ENCODE measurements around the gene SLC34A1. TPM values are rescaled to one million over a fixed set of nuclear protein-coding genes. Genes with fewer than 3 reads are reported as not detected.
A peak's percentile ranks its signal among the peaks of the same experiment; 100 is the strongest.

SLC34A1 gene
- total and polyA plus RNA-seq, 2 donors from 2014 or later, result 0.91 to 211 TPM

DNA sequence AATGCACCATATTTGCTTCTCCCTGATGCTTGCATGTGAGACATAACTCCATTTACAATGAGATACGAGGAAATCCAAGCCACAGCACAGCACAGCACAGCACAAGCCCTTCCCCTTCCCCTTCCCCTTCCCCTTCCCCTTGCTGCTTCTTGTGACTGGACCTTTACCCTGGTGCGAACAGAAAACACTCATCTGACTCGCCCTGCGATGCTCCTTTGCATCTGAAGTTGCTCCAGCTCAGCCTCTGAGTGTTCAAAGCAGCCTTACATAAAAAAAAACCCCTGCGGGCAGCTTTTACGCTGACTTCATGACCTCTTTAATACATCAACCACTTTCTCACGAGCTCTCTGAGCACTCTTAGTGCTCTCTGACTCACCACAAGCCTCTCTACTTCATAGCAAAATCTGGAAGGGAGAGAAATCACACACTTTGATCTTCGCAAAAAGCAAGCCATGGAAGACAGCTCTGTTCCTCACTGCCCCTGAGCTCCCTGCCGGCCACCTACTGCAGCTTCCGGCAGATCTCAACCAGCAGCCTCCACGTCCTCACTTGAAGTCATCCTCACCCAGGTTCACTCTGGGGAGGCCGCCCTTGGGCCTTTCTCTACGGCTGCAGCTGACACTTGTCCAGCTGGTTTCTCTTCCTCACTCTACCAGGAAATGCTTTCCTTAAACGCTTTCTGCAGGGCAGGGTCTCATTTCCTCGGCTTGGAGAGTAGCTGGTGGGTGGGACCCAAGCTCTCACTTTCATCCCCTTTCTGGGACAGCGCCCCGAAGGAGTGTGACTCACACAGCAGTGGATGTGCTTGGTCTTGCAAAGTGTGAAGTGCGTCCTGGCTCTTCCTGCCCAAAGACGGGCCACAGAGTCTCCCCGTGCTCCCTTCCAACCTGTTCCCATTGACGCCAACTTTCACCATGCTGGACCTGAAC, 5.3 kb downstream of the SLC34A1 start:
- DNase-seq (peak in 1 of 5 donors; percentile 51), FAIRE-seq (no peak)
- H3K4me1 ChIP-seq (ENCODE audit: control insufficient read depth in 2 of 3, insufficient read depth in 2 of 3, low read depth in 1 of 3, low read length in 3 of 3), result peaks cover 0 to 18% (median 0%) of the 10 kb centered on the region in 3 donors
- H3K4me3 ChIP-seq (ENCODE audit: low read length in 3 of 3), result peak overlapping the region in 2 of 3 donors; percentile 4 to 42
- no peak overlapping the region for H3K9ac ChIP-seq (ENCODE audit: low read length in 3 of 3)
- TF ChIP-seq, protein P1, sequence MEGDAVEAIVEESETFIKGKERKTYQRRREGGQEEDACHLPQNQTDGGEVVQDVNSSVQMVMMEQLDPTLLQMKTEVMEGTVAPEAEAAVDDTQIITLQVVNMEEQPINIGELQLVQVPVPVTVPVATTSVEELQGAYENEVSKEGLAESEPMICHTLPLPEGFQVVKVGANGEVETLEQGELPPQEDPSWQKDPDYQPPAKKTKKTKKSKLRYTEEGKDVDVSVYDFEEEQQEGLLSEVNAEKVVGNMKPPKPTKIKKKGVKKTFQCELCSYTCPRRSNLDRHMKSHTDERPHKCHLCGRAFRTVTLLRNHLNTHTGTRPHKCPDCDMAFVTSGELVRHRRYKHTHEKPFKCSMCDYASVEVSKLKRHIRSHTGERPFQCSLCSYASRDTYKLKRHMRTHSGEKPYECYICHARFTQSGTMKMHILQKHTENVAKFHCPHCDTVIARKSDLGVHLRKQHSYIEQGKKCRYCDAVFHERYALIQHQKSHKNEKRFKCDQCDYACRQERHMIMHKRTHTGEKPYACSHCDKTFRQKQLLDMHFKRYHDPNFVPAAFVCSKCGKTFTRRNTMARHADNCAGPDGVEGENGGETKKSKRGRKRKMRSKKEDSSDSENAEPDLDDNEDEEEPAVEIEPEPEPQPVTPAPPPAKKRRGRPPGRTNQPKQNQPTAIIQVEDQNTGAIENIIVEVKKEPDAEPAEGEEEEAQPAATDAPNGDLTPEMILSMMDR (IDR thresholded peaks at IDR 0.05; ENCODE audit: borderline replicate concordance, extremely low read depth, insufficient read depth), result no peak
- no peaks in the 10 kb centered on the region for H3K27me3 ChIP-seq (ENCODE audit: control insufficient read depth, insufficient read depth, low read length)
- H3K27ac ChIP-seq (ENCODE audit: low read depth in 2 of 2, low read length in 2 of 2), result peak overlapping the region in 1 of 2 donors; percentile 7
- peaks cover 0 to 4% (median 2%) of the 10 kb centered on the region in 3 donors for H3K36me3 ChIP-seq (ENCODE audit: control insufficient read depth in 2 of 3, insufficient read depth in 3 of 3, low read length in 3 of 3)
- H3K9me3 ChIP-seq (ENCODE audit: control insufficient read depth in 2 of 3, insufficient read depth in 1 of 3, low read length in 3 of 3), result no peaks in the 10 kb centered on the region
- intact Hi-C loops (cut with DNase I), result no loop called here

DNA sequence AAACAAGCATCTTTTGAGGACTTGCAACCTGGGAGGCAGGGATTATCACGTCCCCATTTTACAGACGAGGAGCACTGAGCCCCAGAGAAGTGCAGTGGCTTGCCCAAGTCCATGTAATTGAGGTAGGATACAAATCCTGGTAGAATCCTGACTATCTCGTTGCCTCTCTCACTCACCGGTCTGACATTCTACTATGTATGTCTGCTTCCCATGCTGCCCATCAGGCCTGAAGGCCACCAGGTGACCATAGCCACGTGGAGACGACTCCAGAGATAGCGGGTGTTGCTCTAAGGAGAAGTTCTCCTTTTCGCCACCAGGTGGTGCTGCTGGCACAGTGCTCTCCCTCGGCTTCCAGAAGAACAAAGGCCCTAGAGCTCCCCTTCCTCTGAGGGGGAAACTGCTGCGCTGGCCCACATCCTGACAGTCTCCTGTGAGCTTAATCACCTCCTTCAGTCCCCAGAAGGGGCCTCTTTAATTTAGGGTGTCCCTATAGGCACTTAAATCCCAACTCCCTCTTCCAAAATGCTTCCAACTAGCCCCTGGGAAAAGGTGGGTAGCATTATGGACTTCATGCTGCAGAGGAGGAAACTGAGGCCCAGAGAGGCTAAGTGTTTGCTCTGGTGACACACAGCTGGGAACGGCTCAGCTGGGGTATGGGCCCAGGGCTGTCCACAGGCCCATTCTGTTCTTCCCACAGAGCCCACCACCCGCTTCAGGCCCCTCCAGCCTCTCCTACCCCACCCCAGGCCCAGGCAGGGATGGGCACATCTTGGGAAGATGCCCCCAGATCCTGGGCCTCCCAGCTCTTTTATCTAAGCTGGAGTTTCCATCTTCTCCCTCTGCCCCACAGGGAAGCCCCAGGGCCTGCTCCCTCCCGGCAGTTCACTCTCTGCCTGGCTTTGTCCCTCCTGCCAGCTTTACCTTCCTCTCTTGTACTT, 6.4 kb downstream of the SLC34A1 start:
- Histone ChIP-seq H3K9me3 (ENCODE audit: control insufficient read depth in 2 of 3, insufficient read depth in 1 of 3, low read length in 3 of 3) (no peaks in the 10 kb centered on the region), H3K4me3 (ENCODE audit: low read length in 3 of 3) (peak overlapping the region in 2 of 3 donors; percentile 21 to 42), H3K27ac (ENCODE audit: low read depth in 2 of 2, low read length in 2 of 2) (no peak overlapping the region), H3K27me3 (ENCODE audit: control insufficient read depth, insufficient read depth, low read length) (no peaks in the 10 kb centered on the region), H3K36me3 (ENCODE audit: control insufficient read depth in 2 of 3, insufficient read depth in 3 of 3, low read length in 3 of 3) (peaks cover 0 to 4% (median 2%) of the 10 kb centered on the region in 3 donors), H3K4me1 (ENCODE audit: control insufficient read depth in 2 of 3, insufficient read depth in 2 of 3, low read depth in 1 of 3, low read length in 3 of 3) (peaks cover 0 to 18% (median 0%) of the 10 kb centered on the region in 3 donors), H3K9ac (ENCODE audit: low read length in 3 of 3) (peak overlapping the region in 1 of 3 donors; percentile 16)
- DNase-seq (peak; percentile 81 to 95 (median 94)), FAIRE-seq (no peak)
- intact Hi-C loops (cut with DNase I), result no loop called here
- TF ChIP-seq, protein P1 (IDR thresholded peaks at IDR 0.05; ENCODE audit: borderline replicate concordance, extremely low read depth, insufficient read depth), result peak; percentile 96

DNA sequence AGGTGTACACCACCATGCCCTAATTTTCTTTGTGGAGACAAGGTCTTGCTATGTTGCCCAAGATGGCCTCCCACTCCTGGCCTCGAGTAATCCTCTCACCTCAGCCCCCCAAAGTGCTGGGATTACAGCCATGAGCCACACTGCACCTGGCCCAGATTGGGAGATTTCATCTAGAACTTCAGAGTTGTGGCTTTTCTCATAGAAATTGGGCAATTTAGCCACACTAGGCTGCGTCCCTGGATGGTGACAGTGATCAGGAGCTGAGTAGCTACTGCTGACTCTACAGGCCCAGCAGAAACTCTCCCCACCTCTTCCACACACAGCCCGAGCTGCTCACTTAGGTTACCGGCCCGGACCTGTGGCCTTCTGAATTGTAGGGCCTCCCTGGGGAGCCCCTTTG, 8.5 kb downstream of the SLC34A1 start:
- TF ChIP-seq, protein P1 (IDR thresholded peaks at IDR 0.05; ENCODE audit: borderline replicate concordance, extremely low read depth, insufficient read depth), result no peak
- DNase-seq, result no peak
- H3K36me3 ChIP-seq (ENCODE audit: control insufficient read depth in 2 of 3, insufficient read depth in 3 of 3, low read length in 3 of 3), result peaks cover 0 to 4% (median 0%) of the 10 kb centered on the region in 3 donors
- no peak overlapping the region for H3K4me3 ChIP-seq (ENCODE audit: low read length in 3 of 3)
- FAIRE-seq, result no peak
- no peak overlapping the region for H3K9ac ChIP-seq (ENCODE audit: low read length in 3 of 3)
- intact Hi-C loops (cut with DNase I), result no loop called here
- H3K4me1 ChIP-seq (ENCODE audit: control insufficient read depth in 2 of 3, insufficient read depth in 2 of 3, low read depth in 1 of 3, low read length in 3 of 3), result peaks cover 0 to 17% (median 0%) of the 10 kb centered on the region in 3 donors
- H3K27me3 ChIP-seq (ENCODE audit: control insufficient read depth, insufficient read depth, low read length), result peaks cover 2% of the 10 kb centered on the region
- H3K27ac ChIP-seq (ENCODE audit: low read depth in 2 of 2, low read length in 2 of 2), result no peak overlapping the region
- no peaks in the 10 kb centered on the region for H3K9me3 ChIP-seq (ENCODE audit: control insufficient read depth in 2 of 3, insufficient read depth in 1 of 3, low read length in 3 of 3)

Measured in kidney (tissue), 14 donors.